Aorta (tissue), 5 donors: ENCODE data around the gene ARL13B. TPM values are rescaled to one million over a fixed set of nuclear protein-coding genes. Genes with fewer than 3 reads are reported as not detected.
"Not testable (repeated sequence)": the region's sequence is repeated elsewhere in the genome, so short reads cannot be mapped to it uniquely, and the experiment has no call there.

ENCODE experiments used
- ATAC-seq: fragments of 200-7000 bp; cut with Tn5 transposase; one replicate; pipeline ENCODE4 v1.9.1; 2022; ENCODE audit warnings: moderate library complexity; ENCODE audit not compliant: low FRiP score
- DNase-seq, 2 donors: peaks; one replicate each; pipeline ENCODE4 v3.0.0-alpha.2; 2020
- H3K27ac ChIP-seq, 2 donors: one replicate each; pipeline ENCODE4 v1.5.1; 2013; ENCODE audit warnings: low read length in 2 of 2, mild to moderate bottlenecking in 2 of 2, moderate library complexity in 2 of 2, control low read depth in 1 of 2, inconsistent platforms in 1 of 2, low read depth in 1 of 2
- H3K27me3 ChIP-seq, 2 donors: one replicate each; pipeline ENCODE4 v1.6.1; 2013; ENCODE audit warnings: control low read depth in 1 of 2, low read length in 1 of 2, mild to moderate bottlenecking in 1 of 2, moderate library complexity in 1 of 2; ENCODE audit not compliant: insufficient read depth in 2 of 2, control insufficient read depth in 1 of 2
- H3K36me3 ChIP-seq, 2 donors: one replicate each; pipeline ENCODE4 v1.6.1; 2013; ENCODE audit warnings: control low read depth in 1 of 2, low read length in 1 of 2, mild to moderate bottlenecking in 1 of 2; ENCODE audit not compliant: insufficient read depth in 2 of 2, control insufficient read depth in 1 of 2
- H3K4me1 ChIP-seq, 2 donors: one replicate each; pipeline ENCODE4 v1.6.1; 2013; ENCODE audit warnings: low read length in 2 of 2, control low read depth in 1 of 2, mild to moderate bottlenecking in 1 of 2, moderate library complexity in 1 of 2; ENCODE audit not compliant: insufficient read depth in 2 of 2, control insufficient read depth in 1 of 2
- H3K4me3 ChIP-seq, 2 donors: one replicate each; pipeline ENCODE4 v1.5.1; 2013; ENCODE audit warnings: low read length in 2 of 2, control low read depth in 1 of 2, mild to moderate bottlenecking in 1 of 2
- H3K9me3 ChIP-seq: one replicate; pipeline ENCODE4 v1.6.1; 2013; ENCODE audit warnings: mild to moderate bottlenecking, low read length; ENCODE audit not compliant: control insufficient read depth
- WGBS, 2 donors: extraction: QIAGEN DNeasy Blood & Tissue Kit; methylation state at CpG; one replicate each; pipeline ENCODE4 v1.1.7; 2013; 5-methylcytosine and 5-hydroxymethylcytosine counted together
- intact Hi-C, 2 donors: fragments of 100-400 bp; cut with DNase I; formaldehyde crosslinking; loops; one replicate each; pipeline versions ENCODE4 v1.14.2 to v1.15.0; 2022
- polyA plus RNA-seq, 2 donors: library from polyadenylated mRNA; stranded (reverse); fragments of 200-250 nt; gene quantifications; one replicate each; pipeline ENCODE4 v1.2.3, GENCODE V29; 2013
- total RNA-seq, 2 donors: library from RNA; stranded (reverse); fragmentation: NEBNext Ultra II Directional; extraction: Animal tissue kit (Norgen Biotek cat#: 25700); gene quantifications; one replicate each; pipeline ENCODE4 v1.2.1, GENCODE V29; 2021
- donor health status: healthy with polysubstance abuse.
- donor health status: Bipolar disorder and iron deficiency.
- donor health status: DM: no; HTN: no; CAD: no.
- donor health status: DM: no; HTN: no; CAD: no.
- donor health status: DM: yes; HTN: yes; CAD: no.

The ARL13B gene
- total and polyA plus RNA-seq, 4 donors, result 5.0 to 19.1 (median 12.1) TPM

- no peak overlapping the region for H3K4me3 ChIP-seq
- H3K9me3 ChIP-seq, result no peaks in the 10 kb centered on the region
- H3K36me3 ChIP-seq, result peaks cover 0 to 2% of the 10 kb centered on the region in 2 donors
- H3K4me1 ChIP-seq, result no peaks in the 10 kb centered on the region
- DNase-seq (no peak), ATAC-seq (no peak)
- no peaks in the 10 kb centered on the region for H3K27me3 ChIP-seq
- intact Hi-C loops, result no loop called here
- 92 to 95% methylated on average over 6 of the region's 6 CpGs for WGBS, 2 donors
- no peak overlapping the region for H3K27ac ChIP-seq
These were observed 90.5 kb downstream of the ARL13B start for GRCh38 chr3:94070341-94070911.

DNA sequence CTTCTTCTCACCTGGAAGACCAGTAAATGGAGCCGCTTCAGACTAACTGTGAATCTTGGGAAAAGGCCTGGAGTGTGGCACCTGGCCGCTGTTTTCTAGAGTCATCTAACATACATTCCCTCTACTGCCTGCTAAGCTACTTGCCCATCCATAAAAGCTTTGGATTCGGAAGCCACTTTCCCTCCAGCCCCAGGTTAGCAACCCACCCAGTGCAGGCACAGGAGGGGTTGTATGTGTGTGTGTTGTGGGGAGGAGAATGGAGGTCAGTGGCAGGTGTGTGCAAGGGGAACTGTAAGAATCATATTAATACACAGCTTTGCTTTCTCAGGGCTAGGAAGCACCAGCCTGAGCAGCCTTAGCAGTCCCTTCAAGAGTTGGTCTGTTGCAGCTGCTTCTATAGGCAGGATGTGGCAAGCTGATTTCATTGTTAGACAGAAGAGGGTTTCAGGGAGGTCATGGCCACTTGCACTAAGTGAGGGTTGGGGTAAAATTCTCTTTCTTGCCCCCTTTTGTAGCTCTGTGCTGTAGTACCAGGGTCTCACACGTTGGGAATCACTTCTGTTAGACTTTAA, 91.8 kb downstream of the ARL13B start:
- ATAC-seq, result no peak
- no peaks in the 10 kb centered on the region for H3K4me1 ChIP-seq

DNA sequence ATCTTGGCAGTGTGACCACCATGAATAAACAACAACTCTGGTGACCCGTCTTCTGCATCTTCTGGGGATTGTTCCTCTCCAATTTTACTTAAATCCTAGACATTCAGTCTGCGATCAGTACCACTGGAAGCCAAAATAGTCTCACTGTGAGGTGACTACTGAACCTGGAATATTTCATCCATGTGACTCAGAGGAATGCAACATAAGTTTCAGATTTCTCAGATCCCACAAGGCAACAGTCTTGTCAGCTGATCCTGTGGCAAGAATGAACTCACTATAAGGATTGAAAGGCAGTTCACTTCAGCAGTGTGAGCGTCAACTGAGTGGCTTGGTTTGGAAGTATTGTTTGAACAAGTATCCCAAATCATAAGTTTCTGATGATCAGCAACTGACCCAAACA, 96.1 kb downstream of the ARL13B start:
- Histone ChIP-seq H3K27me3 (no peaks in the 10 kb centered on the region), H3K4me3 (no peak overlapping the region), H3K27ac (no peak overlapping the region), H3K36me3 (no peaks in the 10 kb centered on the region), H3K9me3 (no peaks in the 10 kb centered on the region), H3K4me1 (no peaks in the 10 kb centered on the region)
- no peak for DNase-seq
- WGBS, 2 donors, result 90 to 92% methylated on average over 3 of the region's 3 CpGs
- intact Hi-C loops, result no loop called here
- ATAC-seq, result no peak

More for the DNA sequence above, 91.8 kb downstream of the ARL13B start:
- no peak for DNase-seq
- no peaks in the 10 kb centered on the region for H3K9me3 ChIP-seq
- no peak overlapping the region for H3K4me3 ChIP-seq
- no peaks in the 10 kb centered on the region for H3K27me3 ChIP-seq
- no peak overlapping the region for H3K27ac ChIP-seq
- WGBS, 2 donors, result 87 to 91% methylated on average over 4 of the region's 4 CpGs
- intact Hi-C loops, result no loop called here
- peaks cover 0 to 2% of the 10 kb centered on the region in 2 donors for H3K36me3 ChIP-seq

DNA sequence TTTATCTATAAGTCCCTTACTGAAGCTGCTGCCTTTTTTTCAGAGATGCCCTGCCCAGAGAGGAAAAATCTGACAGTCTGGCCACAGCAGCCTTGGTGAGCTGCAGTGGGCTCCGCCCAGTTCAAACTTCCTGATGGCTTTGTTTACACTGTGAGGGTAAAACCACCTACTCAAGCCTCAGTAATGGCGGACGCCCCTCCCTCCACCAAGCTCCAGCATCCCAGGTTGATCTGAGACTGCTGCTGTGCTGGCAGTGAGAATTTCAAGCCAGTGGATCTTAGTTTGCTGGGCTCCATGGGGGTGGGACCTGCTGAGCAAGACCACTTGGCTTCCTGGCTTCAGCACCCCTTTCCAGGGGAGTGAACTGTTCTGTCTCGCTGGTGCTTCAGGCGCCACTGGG, 100.6 kb downstream of the ARL13B start:
- 94 to 100% methylated on average over 5 of the region's 5 CpGs for WGBS, 2 donors
- DNase-seq, H3K9me3 ChIP-seq, H3K27ac ChIP-seq, intact Hi-C loops, H3K27me3 ChIP-seq, H3K4me1 ChIP-seq, ATAC-seq, H3K36me3 ChIP-seq, H3K4me3 ChIP-seq: not testable (repeated sequence)

DNA sequence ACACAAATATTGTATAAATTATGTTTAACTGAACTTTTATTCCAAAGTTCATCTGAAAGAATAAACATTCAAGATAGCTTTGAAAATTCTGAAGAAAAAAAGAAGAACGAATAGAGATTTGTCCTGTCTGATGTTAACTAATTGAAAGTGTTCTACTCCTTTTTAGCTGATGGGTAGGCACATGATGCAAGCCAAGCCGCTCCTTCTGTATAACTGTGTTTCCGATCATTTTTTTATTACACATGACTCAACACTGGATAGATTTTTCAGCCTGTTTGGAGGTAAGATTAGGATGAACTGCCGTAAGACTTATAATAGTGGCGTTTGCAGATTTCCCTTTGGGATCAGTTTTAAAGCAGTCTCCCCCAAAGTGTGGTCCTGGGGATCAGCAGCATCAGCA, 101.9 kb downstream of the ARL13B start:
- DNase-seq (no peak), ATAC-seq (no peak)
- Histone ChIP-seq H3K36me3 (peaks cover 0 to 2% of the 10 kb centered on the region in 2 donors), H3K4me3 (no peak overlapping the region), H3K9me3 (no peaks in the 10 kb centered on the region), H3K27me3 (no peaks in the 10 kb centered on the region), H3K27ac (no peak overlapping the region), H3K4me1 (peaks cover 0 to 2% of the 10 kb centered on the region in 2 donors)
- 87 to 92% methylated on average over 5 of the region's 5 CpGs for WGBS, 2 donors
- intact Hi-C loops, result no loop called here

DNA sequence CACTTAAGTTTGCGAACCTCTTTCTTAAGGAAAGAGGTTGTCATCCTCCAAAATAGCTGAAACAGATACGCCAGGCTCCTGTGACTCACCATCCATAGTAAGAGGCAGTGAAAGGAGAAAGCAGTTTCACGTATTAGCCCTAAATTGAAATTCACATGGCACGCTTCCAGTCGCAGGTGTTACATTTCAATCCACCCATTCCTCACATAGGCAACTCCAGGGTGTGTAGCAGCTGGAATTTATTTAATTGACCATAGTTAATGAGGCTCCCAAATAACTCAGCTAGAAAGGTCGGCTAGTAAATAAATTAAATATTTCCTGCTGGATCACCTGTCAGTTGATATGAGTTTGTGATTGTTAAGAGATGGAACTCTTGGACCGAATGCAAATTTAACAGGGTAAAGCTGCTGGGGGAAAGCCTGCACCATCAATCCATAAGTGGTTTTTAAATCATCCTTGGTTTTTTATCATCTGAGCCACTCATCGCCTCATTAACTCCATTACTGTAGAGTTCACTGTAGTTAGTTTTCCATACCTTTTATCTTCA, 102.5 kb downstream of the ARL13B start:
- peaks cover 0 to 2% of the 10 kb centered on the region in 2 donors for H3K36me3 ChIP-seq
- ATAC-seq (no peak), DNase-seq (no peak)
- 92% methylated on average over 8 of the region's 8 CpGs for WGBS, 2 donors
- peaks cover 0 to 2% of the 10 kb centered on the region in 2 donors for H3K4me1 ChIP-seq
- H3K4me3 ChIP-seq, result no peak overlapping the region
- H3K9me3 ChIP-seq, result no peaks in the 10 kb centered on the region
- no peaks in the 10 kb centered on the region for H3K27me3 ChIP-seq
- intact Hi-C loops, result no loop called here
- no peak overlapping the region for H3K27ac ChIP-seq

- 87 to 90% methylated on average over 4 of the region's 4 CpGs for WGBS, 2 donors
These were observed 103.3 kb downstream of the ARL13B start for GRCh38 chr3:94083261-94083660.

GRCh38 chr3:94089126-94089525, 109.2 kb downstream of the ARL13B start:
- 97 to 100% methylated on average over 1 of the region's 1 CpG for WGBS, 2 donors
- DNase-seq (no peak), ATAC-seq (no peak)
- no peaks in the 10 kb centered on the region for H3K9me3 ChIP-seq
- H3K36me3 ChIP-seq, result peaks cover 0 to 1% of the 10 kb centered on the region in 2 donors
- intact Hi-C loops, result no loop called here
- no peak overlapping the region for H3K4me3 ChIP-seq
- H3K4me1 ChIP-seq, result peaks cover 0 to 2% of the 10 kb centered on the region in 2 donors
- H3K27me3 ChIP-seq, result no peaks in the 10 kb centered on the region
- H3K27ac ChIP-seq, result no peak overlapping the region

More at GRCh38 chr3:94083261-94083660, 103.3 kb downstream of the ARL13B start:
- H3K36me3 ChIP-seq, result peaks cover 0 to 2% of the 10 kb centered on the region in 2 donors
- no peaks in the 10 kb centered on the region for H3K9me3 ChIP-seq
- H3K4me3 ChIP-seq, result no peak overlapping the region
- no peaks in the 10 kb centered on the region for H3K27me3 ChIP-seq
- DNase-seq, result no peak
- ATAC-seq, result no peak
- H3K4me1 ChIP-seq, result peaks cover 0 to 2% of the 10 kb centered on the region in 2 donors
- H3K27ac ChIP-seq, result no peak overlapping the region
- intact Hi-C loops, result no loop called here

- Histone ChIP-seq H3K4me3 (no peak overlapping the region), H3K4me1 (no peaks in the 10 kb centered on the region), H3K27me3 (no peaks in the 10 kb centered on the region), H3K27ac (no peak overlapping the region), H3K36me3 (peaks cover 0 to 4% of the 10 kb centered on the region in 2 donors), H3K9me3 (no peaks in the 10 kb centered on the region)
- intact Hi-C loops, result no loop called here
- 90 to 95% methylated on average over 1 of the region's 1 CpG for WGBS, 2 donors
- no peak for ATAC-seq
- DNase-seq, result no peak
These were observed 112.1 kb downstream of the ARL13B start for GRCh38 chr3:94092086-94092485.
